Activated T-helper 1 cell treated with anti-CD3 and anti-CD28 coated beads, Interleukin-12 subunit alpha, Interleukin-12 subunit beta, Interleukin-2, Interleukin-4 antibody, amounts not matched to agents 30 ng/mL and 10 ng/mL and 1 ng/mL, durations not matched to agents 14 hours and 24 hours and 36 hours (primary cell): Measurements from ENCODE around the gene CHRND. TPM values are rescaled to one million over a fixed set of nuclear protein-coding genes. Genes with fewer than 3 reads are reported as not detected.

Source experiments
- DNase-seq: peaks from one replicate; pipeline ENCODE4 v3.0.0; 2021; ENCODE audit warnings: low spot score
- H3K27ac Mint-ChIP-seq: one replicate; pipeline ENCODE4 v1.8.0; 2021; ENCODE audit warnings: mild to moderate bottlenecking, mixed read lengths
- H3K27me3 Mint-ChIP-seq: one replicate; pipeline ENCODE4 v1.8.0; 2022; ENCODE audit warnings: mild to moderate bottlenecking, moderate library complexity, mixed read lengths; ENCODE audit not compliant: insufficient read depth
- H3K36me3 Mint-ChIP-seq: one replicate; pipeline ENCODE4 v1.8.0; 2021; ENCODE audit warnings: low read depth, mixed read lengths
- H3K4me1 Mint-ChIP-seq: one replicate; pipeline ENCODE4 v1.8.0; 2021; ENCODE audit warnings: low read depth, mixed read lengths
- H3K4me3 Mint-ChIP-seq: one replicate; pipeline ENCODE4 v1.8.0; 2021; ENCODE audit warnings: mild to moderate bottlenecking, moderate library complexity, mixed read lengths
- H3K9me3 Mint-ChIP-seq: one replicate; pipeline ENCODE4 v1.8.0; 2021; ENCODE audit warnings: mixed read lengths
- intact Hi-C: fragments of 100-400 bp; cut with micrococcal nuclease; formaldehyde crosslinking; loops from one replicate; pipeline ENCODE4 v1.15.1; 2024
- total RNA-seq: library from RNA; stranded (reverse); gene quantifications from 2 replicates; pipeline ENCODE4 v1.2.3, GENCODE V29; 2022

The CHRND gene
- total RNA-seq, 1 donor from 2014 or later, result not detected

GRCh38 chr2:232520489-232520888 is 5.5 kb upstream of the CHRND start:
- H3K27me3 Mint-ChIP-seq, result peaks cover 23% of the 10 kb centered on the region
- H3K36me3 Mint-ChIP-seq, result no peaks in the 10 kb centered on the region
- no peaks in the 10 kb centered on the region for H3K4me1 Mint-ChIP-seq
- no peak overlapping the region for H3K4me3 Mint-ChIP-seq
- DNase-seq, result no peak
- H3K9me3 Mint-ChIP-seq, result no peaks in the 10 kb centered on the region
- H3K27ac Mint-ChIP-seq, result no peak overlapping the region
- intact Hi-C loops, result loop anchor here (10.0 kb wide), 1 partner anchor 596 kb away; the partner anchor contains the start of gene NPPC

GRCh38 chr2:232521098-232521497 is 4.9 kb upstream of the CHRND start:
- peaks cover 23% of the 10 kb centered on the region for H3K27me3 Mint-ChIP-seq

DNA sequence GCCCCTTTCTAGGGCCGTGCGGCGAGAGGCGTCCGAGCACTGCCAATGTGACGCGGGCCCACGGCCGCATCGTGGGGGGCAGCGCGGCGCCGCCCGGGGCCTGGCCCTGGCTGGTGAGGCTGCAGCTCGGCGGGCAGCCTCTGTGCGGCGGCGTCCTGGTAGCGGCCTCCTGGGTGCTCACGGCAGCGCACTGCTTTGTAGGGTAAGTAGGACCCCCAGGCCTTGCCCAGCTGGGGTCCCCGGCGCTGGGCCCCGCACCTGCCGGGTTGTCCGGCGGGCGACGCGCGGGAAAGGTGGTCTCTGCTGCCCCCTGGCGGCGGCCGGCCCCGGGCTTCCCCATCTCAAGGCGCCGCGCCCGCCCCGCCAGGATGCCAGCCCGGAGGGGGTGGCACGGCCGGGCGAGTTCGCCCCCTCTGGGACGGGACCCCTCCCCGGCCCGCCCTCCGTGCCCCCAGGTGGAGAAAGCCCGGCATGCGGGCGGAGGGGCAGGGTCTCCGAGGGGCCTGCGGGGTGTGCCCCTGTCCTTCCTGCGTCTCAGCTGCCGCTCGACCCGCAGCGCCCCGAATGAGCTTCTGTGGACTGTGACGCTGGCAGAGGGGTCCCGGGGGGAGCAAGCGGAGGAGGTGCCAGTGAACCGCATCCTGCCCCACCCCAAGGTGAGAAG is 3.9 kb upstream of the CHRND start:
- Mint-ChIP-seq H3K27ac (no peak overlapping the region), H3K36me3 (no peaks in the 10 kb centered on the region), H3K4me1 (no peaks in the 10 kb centered on the region), H3K4me3 (no peak overlapping the region), H3K27me3 (peaks cover 23% of the 10 kb centered on the region), H3K9me3 (no peaks in the 10 kb centered on the region)
- DNase-seq, result peak; percentile 45
- intact Hi-C loops, result loop anchor here (2.0 to 10.0 kb wide), 2 partner anchors 77 to 597 kb away; partner anchors contain the start of gene NPPC

More at GRCh38 chr2:232521098-232521497, 4.9 kb upstream of the CHRND start:
- Mint-ChIP-seq H3K9me3 (no peaks in the 10 kb centered on the region), H3K4me3 (no peak overlapping the region), H3K4me1 (no peaks in the 10 kb centered on the region), H3K27ac (no peak overlapping the region), H3K36me3 (no peaks in the 10 kb centered on the region)
- intact Hi-C loops, result loop anchor here (10.0 kb wide), 1 partner anchor 596 kb away; the partner anchor contains the start of gene NPPC
- DNase-seq, result no peak

DNA sequence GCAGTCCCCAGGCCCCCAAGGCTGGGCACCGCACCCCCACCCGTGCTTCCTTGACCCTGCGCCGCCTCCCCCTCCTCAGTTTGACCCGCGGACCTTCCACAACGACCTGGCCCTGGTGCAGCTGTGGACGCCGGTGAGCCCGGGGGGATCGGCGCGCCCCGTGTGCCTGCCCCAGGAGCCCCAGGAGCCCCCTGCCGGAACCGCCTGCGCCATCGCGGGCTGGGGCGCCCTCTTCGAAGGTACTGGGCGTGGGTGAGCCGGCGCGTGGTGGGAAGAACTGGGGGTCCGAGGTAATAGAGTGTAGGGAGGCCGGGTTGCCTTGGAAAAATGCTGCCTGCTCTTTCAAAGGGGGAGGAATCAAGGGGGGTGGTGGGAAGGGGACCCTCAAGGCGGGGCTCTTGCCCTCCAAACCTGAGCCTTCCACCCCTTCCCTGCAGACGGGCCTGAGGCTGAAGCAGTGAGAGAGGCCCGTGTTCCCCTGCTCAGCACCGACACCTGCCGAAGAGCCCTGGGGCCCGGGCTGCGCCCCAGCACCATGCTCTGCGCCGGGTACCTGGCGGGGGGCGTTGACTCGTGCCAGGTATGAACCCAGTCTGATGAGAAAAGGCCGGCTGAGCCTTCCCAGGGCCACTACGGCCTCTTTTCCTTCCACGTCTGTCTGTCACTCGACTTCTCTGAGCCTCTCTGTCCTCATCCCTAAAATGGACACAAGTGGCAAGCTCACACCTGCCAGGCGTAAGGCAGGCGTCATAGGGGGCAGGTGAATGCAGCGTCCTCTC is 3.1 kb upstream of the CHRND start:
- no peaks in the 10 kb centered on the region for H3K36me3 Mint-ChIP-seq
- H3K27me3 Mint-ChIP-seq, result peaks cover 24% of the 10 kb centered on the region
- no peaks in the 10 kb centered on the region for H3K9me3 Mint-ChIP-seq
- H3K4me3 Mint-ChIP-seq, result no peak overlapping the region
- no peaks in the 10 kb centered on the region for H3K4me1 Mint-ChIP-seq
- intact Hi-C loops, result loop anchor here (2.0 to 10.0 kb wide), 2 partner anchors 78 to 598 kb away; partner anchors contain the start of gene NPPC
- H3K27ac Mint-ChIP-seq, result no peak overlapping the region
- no peak for DNase-seq

GRCh38 chr2:232523402-232523681 is 2.6 kb upstream of the CHRND start:
- Mint-ChIP-seq H3K4me3 (no peak overlapping the region), H3K27ac (no peak overlapping the region), H3K36me3 (no peaks in the 10 kb centered on the region), H3K27me3 (peaks cover 27% of the 10 kb centered on the region), H3K4me1 (no peaks in the 10 kb centered on the region), H3K9me3 (no peaks in the 10 kb centered on the region)
- intact Hi-C loops, result loop anchor here (2.0 to 10.0 kb wide), 2 partner anchors 79 to 599 kb away; partner anchors contain the start of gene NPPC
- no peak for DNase-seq

DNA sequence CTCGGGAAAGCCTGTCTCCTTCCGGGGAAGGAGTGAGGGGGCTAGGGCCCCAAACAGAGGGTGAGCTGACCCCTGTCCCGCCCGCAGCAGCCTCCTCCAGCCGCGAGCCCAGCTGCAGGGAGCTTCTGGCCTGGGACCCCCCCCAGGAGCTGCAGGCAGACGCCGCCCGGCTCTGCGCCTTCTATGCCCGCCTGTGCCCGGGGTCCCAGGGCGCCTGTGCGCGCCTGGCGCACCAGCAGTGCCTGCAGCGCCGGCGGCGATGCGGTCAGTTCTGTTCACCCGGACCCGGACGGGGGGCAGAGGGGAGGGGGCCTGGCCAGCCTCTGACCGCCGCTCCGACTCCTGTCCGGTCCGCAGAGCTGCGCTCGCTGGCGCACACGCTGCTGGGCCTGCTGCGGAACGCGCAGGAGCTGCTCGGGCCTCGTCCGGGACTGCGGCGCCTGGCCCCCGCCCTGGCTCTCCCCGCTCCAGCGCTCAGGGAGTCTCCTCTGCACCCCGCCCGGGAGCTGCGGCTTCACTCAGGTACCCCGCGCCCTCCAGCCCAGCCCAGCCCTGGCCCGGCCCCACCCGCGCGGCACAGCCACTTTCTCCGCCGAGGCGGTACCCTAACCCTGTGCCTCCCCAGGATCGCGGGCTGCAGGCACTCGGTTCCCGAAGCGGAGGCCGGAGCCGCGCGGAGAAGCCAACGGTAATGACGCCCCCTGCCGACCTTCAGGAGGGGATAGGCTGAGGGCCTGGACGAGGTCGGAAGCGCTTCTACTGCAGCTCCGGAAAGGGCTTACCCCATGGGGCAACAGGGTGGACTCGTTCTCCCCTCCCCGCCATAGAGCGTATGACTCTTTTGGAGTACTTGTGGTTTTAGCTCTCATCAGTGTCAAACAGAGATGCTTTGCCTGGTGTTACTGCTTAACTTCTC is 2.0 kb upstream of the CHRND start:
- H3K4me1 Mint-ChIP-seq, result peaks cover 3% of the 10 kb centered on the region
- no peaks in the 10 kb centered on the region for H3K9me3 Mint-ChIP-seq
- no peaks in the 10 kb centered on the region for H3K36me3 Mint-ChIP-seq
- peak overlapping the region; percentile 5 for H3K4me3 Mint-ChIP-seq
- intact Hi-C loops, result loop anchor here (2.0 to 10.0 kb wide), 2 partner anchors 79 to 599 kb away; partner anchors contain the start of gene NPPC
- DNase-seq, result no peak
- peaks cover 32% of the 10 kb centered on the region for H3K27me3 Mint-ChIP-seq
- H3K27ac Mint-ChIP-seq, result no peak overlapping the region

DNA sequence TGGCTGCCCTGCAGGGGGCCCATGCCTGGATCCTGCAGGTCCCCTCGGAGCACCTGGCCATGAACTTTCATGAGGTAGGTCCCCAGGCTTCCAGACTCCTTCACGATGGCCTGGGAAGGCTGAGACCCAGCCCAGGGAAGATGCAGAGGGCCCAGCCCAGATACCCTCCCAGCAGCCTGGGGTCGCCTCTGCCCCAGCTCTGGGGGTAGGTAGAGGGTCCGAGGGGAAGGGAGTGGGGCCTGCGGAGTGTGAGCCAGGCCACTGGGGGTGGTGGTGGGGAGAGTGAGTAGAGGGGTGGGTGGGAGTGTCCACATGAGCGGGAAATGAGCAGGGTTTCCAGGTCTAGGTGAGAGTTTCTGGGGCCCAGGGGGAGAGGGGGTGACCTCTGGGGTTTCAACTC is 1.2 kb upstream of the CHRND start:
- Mint-ChIP-seq H3K27me3 (peaks cover 33% of the 10 kb centered on the region), H3K4me1 (peaks cover 6% of the 10 kb centered on the region), H3K36me3 (no peaks in the 10 kb centered on the region), H3K9me3 (no peaks in the 10 kb centered on the region), H3K4me3 (no peak overlapping the region), H3K27ac (no peak overlapping the region)
- intact Hi-C loops, result loop anchor here (10.0 kb wide), 1 partner anchor 600 kb away; the partner anchor contains the start of gene NPPC
- no peak for DNase-seq

DNA sequence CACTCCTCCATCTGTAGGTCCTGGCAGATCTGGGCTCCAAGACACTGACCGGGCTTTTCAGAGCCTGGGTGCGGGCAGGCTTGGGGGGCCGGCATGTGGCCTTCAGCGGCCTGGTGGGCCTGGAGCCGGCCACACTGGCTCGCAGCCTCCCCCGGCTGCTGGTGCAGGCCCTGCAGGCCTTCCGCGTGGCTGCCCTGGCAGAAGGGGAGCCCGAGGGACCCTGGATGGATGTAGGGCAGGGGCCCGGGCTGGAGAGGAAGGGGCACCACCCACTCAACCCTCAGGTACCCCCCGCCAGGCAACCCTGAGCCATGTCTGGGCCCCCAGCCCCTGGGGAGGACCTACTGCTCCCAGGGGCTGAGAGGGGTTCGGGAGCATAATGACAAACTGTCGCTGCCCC is 761 bp upstream of the CHRND start:
- Mint-ChIP-seq H3K27ac (no peak overlapping the region), H3K4me1 (peaks cover 6% of the 10 kb centered on the region), H3K27me3 (peaks cover 33% of the 10 kb centered on the region), H3K4me3 (no peak overlapping the region), H3K9me3 (no peaks in the 10 kb centered on the region), H3K36me3 (no peaks in the 10 kb centered on the region)
- DNase-seq, result no peak
- intact Hi-C loops, result loop anchor here (10.0 kb wide), 1 partner anchor 600 kb away; the partner anchor contains the start of gene NPPC

DNA sequence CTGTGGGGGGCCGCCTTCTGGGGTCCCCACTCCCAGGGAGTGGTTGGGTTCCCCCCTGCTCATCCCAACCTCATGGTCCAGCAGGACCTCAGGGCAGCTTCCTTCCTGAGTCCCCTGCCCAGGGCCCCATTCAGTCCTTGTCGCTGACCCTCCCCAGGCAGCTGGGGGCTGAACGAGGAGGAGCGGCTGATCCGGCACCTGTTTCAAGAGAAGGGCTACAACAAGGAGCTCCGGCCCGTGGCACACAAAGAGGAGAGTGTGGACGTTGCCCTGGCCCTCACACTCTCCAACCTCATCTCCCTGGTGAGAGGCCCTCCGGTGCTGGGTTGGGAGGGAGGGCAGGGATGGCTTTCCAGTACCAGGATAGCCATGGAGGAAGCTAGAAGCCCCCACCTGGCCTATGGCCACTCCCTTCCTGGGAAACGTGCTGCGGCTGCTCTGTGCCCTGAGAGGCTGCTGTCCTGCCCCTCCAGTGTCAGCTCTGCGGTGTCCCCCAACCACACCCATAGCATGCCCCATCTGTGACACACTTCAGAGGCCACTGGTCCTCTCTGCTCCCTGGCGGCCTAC is 497 bp downstream of the CHRND start:
- H3K36me3 Mint-ChIP-seq, result no peaks in the 10 kb centered on the region
- intact Hi-C loops, result loop anchor here (10.0 kb wide), 1 partner anchor 602 kb away; the partner anchor contains the start of gene NPPC
- DNase-seq, result no peak
- H3K9me3 Mint-ChIP-seq, result no peaks in the 10 kb centered on the region
- H3K4me1 Mint-ChIP-seq, result peaks cover 6% of the 10 kb centered on the region
- H3K4me3 Mint-ChIP-seq, result no peak overlapping the region
- H3K27ac Mint-ChIP-seq, result no peak overlapping the region
- H3K27me3 Mint-ChIP-seq, result peaks cover 27% of the 10 kb centered on the region

- no peak overlapping the region for H3K4me3 Mint-ChIP-seq
- H3K27me3 Mint-ChIP-seq, result peaks cover 22% of the 10 kb centered on the region
- H3K36me3 Mint-ChIP-seq, result no peaks in the 10 kb centered on the region
- H3K4me1 Mint-ChIP-seq, result peaks cover 6% of the 10 kb centered on the region
- no peaks in the 10 kb centered on the region for H3K9me3 Mint-ChIP-seq
- no peak overlapping the region for H3K27ac Mint-ChIP-seq
- DNase-seq, result no peak
- intact Hi-C loops, result loop anchor here (10.0 kb wide), 1 partner anchor 603 kb away; the partner anchor contains the start of gene NPPC
Measured at GRCh38 chr2:232527905-232528470, 2.0 kb downstream of the CHRND start.

DNA sequence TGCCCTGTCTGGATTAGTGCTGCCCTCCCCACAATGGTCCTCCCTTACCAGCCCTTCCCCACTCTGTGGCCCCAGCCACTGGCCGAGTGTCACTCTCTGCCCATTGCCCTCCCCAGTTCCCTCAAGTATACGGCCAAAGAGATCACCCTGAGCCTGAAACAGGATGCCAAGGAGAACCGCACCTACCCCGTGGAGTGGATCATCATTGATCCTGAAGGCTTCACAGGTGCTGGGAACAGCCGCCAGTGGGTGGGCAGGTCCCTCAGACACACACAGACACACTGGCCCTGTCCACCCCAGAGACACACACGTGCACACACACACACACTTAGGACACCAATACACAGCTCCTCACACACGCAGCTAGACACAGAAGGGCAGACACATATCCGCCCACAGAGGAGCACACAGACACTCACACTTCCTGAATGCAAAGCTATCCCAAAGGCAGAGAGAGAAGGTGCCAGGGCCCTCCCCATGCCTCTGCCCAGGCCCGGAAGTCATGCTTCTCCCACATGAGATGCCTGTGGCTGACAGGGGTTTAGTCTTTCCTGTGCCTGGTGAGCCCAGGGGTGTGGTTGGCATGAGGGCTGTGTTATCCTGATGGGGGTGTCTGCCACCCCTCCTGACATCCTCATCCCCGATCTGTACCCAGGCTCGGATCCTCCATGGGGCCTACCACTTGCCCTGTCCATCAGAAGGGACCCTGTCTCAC is 2.9 kb downstream of the CHRND start:
- DNase-seq, result no peak
- intact Hi-C loops, result loop anchor here (10.0 kb wide), 1 partner anchor 604 kb away; the partner anchor contains the start of gene NPPC
- Mint-ChIP-seq H3K27me3 (peaks cover 17% of the 10 kb centered on the region), H3K4me3 (no peak overlapping the region), H3K36me3 (no peaks in the 10 kb centered on the region), H3K27ac (no peak overlapping the region), H3K9me3 (no peaks in the 10 kb centered on the region), H3K4me1 (peaks cover 6% of the 10 kb centered on the region)
